Calu3 (cell line): ENCODE results near the gene RUFY1. TPM values are rescaled to one million over a fixed set of nuclear protein-coding genes. Genes with fewer than 3 reads are reported as not detected.
"Not testable (repeated sequence)": the region's sequence is repeated elsewhere in the genome, so short reads cannot be mapped to it uniquely, and the experiment has no call there.

Source experiments
- BruUV-seq: library from RNA; stranded (reverse); fragments of 400-500 nt; replicated peaks from 2 replicates; lab custom pipeline; 2021; lab: Mats Ljungman, UMichigan
- CTCF ChIA-PET: fragments of 300-600 bp; sonication (Branson Sonifier 250); formaldehyde crosslinking; loops from one replicate; lab custom pipeline; 2022; ENCODE audit warnings: antibody characterized with exemption; lab: Charles Lee
- DNase-seq: peaks from one replicate; pipeline ENCODE4 v3.0.0; 2022
- H3K27ac Mint-ChIP-seq: one replicate; pipeline ENCODE4 v1.8.0; 2022; ENCODE audit warnings: mixed read lengths; ENCODE audit not compliant: unreplicated experiment
- H3K27me3 Mint-ChIP-seq: one replicate; pipeline ENCODE4 v1.8.0; 2022; ENCODE audit warnings: mixed read lengths; ENCODE audit not compliant: unreplicated experiment
- H3K36me3 Mint-ChIP-seq: one replicate; pipeline ENCODE4 v1.8.0; 2022; ENCODE audit warnings: mild to moderate bottlenecking, moderate library complexity, mixed read lengths; ENCODE audit not compliant: insufficient read depth, unreplicated experiment
- H3K4me1 Mint-ChIP-seq: one replicate; pipeline ENCODE4 v1.8.0; 2022; ENCODE audit warnings: mild to moderate bottlenecking, low read depth, mixed read lengths; ENCODE audit not compliant: unreplicated experiment
- H3K4me3 Mint-ChIP-seq: one replicate; pipeline ENCODE4 v1.8.0; 2022; ENCODE audit warnings: mild to moderate bottlenecking, low read depth, moderate library complexity, mixed read lengths; ENCODE audit not compliant: unreplicated experiment
- H3K9me3 Mint-ChIP-seq: one replicate; pipeline ENCODE4 v1.8.0; 2022; ENCODE audit warnings: low read depth, mixed read lengths; ENCODE audit not compliant: unreplicated experiment
- intact Hi-C: fragments of 100-400 bp; cut with micrococcal nuclease; formaldehyde crosslinking; loops from one replicate; pipeline ENCODE4 v1.10.0; 2022; ENCODE audit not compliant: unreplicated experiment
- total RNA-seq: library from RNA; stranded (reverse); gene quantifications from 2 replicates; pipeline ENCODE4 v1.2.3, GENCODE V29; 2022
- TF ChIP-seq, protein P1 (sequence below): fragments of 200-600 bp; IDR thresholded peaks from one replicate; pipeline ENCODE4 v1.8.0; 2022; ENCODE audit warnings: antibody characterized with exemption; ENCODE audit not compliant: unreplicated experiment

RUFY1 gene
- total RNA-seq, 1 experiment from 2014 or later = 41.5 TPM

DNA sequence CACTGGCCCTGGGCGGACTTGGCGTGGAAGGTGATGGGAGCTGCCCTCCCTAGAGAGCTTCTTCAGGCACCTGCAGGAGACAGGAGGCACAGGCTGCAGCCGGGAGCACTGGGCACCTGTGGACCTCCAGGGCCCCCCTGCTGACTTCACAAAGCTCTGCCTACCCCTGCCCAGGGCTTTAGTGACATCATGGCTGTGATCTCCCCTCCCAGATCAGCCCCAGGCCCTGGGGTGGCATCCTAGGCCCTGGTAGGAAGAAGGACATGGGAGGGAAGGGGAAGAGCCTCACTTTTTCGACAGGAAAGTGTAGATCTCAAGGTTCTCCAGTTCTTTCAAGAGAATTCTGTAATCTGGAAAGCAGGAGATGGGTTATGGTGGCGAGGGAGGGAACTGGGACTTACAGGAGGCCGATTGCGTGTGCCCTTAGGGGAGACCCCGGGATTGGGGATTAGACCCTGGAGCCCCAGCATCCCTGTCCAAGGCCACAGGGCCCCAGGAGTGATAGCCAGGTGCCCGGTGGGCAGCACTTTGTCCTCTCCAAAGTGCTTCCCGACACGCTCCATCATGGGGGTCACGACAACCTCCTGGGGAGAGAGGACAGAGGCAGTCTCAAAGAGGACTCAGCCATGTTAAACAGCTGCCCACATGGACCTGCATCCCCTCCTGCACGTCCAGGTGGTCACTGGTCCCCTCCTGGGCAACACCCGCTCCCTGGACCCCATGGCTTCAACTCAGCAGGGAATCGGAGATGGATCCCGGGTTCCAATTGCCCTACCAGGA lies 93.0 kb downstream of the RUFY1 start:
- H3K36me3 Mint-ChIP-seq, H3K4me1 Mint-ChIP-seq, H3K4me3 Mint-ChIP-seq, H3K27ac Mint-ChIP-seq, H3K9me3 Mint-ChIP-seq, BruUV-seq, DNase-seq, intact Hi-C loops: not testable (repeated sequence)
- peaks cover 46% of the 10 kb centered on the region for H3K27me3 Mint-ChIP-seq
- CTCF ChIA-PET = interaction anchor here (0.6 kb wide), 1 partner anchor 146 kb away, joined by 4 read pairs; no protein-coding TSS in a partner anchor

DNA sequence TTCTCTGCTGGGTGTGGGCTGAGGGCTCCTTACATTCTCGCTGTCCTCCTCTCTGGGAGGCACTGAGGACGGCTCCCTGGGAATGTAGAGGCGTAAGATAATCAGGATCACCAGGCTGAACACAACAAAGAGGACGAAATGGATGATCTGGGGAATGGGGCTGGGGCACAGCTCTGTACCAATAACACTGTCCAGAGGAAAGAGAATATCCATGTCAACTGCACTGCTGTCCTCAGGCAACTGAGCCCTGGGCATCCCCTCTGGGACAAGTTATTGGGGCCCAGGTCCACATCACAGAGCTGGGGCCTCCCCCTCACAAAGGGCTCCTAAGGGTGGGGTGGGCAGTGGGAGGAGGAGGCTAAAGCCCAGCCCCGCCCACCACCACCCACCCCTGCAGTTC lies 94.4 kb downstream of the RUFY1 start:
- intact Hi-C loops, CTCF ChIA-PET, DNase-seq, BruUV-seq, H3K4me3 Mint-ChIP-seq, H3K27ac Mint-ChIP-seq, H3K4me1 Mint-ChIP-seq, H3K9me3 Mint-ChIP-seq, H3K36me3 Mint-ChIP-seq: not testable (repeated sequence)
- peaks cover 46% of the 10 kb centered on the region for H3K27me3 Mint-ChIP-seq

DNA sequence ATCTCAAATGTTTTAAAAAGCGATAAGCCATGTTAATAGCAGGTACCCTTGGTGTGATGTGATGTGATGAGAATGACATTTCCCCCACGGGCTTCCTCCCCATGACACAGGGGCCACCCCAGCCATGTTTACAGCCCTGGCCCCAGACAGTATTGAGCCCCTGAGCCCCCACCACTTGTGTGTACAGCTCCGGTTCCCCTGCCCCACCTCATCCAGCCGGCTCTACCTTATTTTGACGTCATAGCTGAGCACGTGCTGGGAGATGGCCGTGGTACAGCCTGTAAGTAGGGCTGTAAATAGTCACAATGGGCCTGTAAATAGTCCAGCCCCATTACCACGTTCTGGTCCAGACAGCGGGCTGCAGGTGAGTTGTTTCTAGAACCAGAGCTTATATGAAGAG lies 98.1 kb downstream of the RUFY1 start:
- Mint-ChIP-seq H3K4me1 (no peaks in the 10 kb centered on the region), H3K36me3 (no peaks in the 10 kb centered on the region), H3K9me3 (no peaks in the 10 kb centered on the region), H3K4me3 (no peak overlapping the region), H3K27me3 (peaks cover 45% of the 10 kb centered on the region), H3K27ac (no peak overlapping the region)
- TF ChIP-seq, protein P1, sequence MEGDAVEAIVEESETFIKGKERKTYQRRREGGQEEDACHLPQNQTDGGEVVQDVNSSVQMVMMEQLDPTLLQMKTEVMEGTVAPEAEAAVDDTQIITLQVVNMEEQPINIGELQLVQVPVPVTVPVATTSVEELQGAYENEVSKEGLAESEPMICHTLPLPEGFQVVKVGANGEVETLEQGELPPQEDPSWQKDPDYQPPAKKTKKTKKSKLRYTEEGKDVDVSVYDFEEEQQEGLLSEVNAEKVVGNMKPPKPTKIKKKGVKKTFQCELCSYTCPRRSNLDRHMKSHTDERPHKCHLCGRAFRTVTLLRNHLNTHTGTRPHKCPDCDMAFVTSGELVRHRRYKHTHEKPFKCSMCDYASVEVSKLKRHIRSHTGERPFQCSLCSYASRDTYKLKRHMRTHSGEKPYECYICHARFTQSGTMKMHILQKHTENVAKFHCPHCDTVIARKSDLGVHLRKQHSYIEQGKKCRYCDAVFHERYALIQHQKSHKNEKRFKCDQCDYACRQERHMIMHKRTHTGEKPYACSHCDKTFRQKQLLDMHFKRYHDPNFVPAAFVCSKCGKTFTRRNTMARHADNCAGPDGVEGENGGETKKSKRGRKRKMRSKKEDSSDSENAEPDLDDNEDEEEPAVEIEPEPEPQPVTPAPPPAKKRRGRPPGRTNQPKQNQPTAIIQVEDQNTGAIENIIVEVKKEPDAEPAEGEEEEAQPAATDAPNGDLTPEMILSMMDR = no peak
- BruUV-seq = no TSS peak
- CTCF ChIA-PET = no interaction called here
- no peak for DNase-seq
- intact Hi-C loops = no loop called here

DNA sequence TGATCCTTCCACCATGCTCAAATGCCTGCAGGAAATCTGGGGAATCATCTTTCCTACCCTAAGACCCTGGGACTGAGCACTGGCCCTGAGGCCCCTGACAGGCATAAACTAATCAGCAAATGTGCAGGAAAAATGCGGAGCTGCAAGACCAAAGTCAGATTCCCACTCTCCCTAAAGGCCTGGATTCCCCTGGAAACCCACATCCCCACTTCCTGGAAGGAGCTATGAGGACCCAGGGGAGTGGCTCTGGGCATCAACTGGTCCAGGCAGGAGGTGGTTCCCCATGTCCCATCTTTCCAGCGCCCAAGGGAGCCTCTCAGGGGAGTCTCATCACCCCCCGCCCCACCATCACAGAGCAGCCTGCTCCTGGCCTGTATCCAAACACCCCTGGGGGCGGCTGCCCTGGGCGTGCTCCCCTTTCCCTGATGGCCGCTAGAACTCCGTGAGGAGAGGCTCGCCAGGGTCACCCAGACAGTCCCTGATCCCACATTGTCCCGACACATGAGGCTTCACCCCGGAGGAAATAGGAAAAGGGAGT lies 98.9 kb downstream of the RUFY1 start:
- DNase-seq, H3K4me3 Mint-ChIP-seq, H3K27ac Mint-ChIP-seq, H3K9me3 Mint-ChIP-seq, H3K36me3 Mint-ChIP-seq, H3K4me1 Mint-ChIP-seq, intact Hi-C loops, BruUV-seq: not testable (repeated sequence)
- peaks cover 42% of the 10 kb centered on the region for H3K27me3 Mint-ChIP-seq
- CTCF ChIA-PET = interaction anchor here (0.7 kb wide), 1 partner anchor 21 kb away, joined by 3 read pairs; no protein-coding TSS in a partner anchor

DNA sequence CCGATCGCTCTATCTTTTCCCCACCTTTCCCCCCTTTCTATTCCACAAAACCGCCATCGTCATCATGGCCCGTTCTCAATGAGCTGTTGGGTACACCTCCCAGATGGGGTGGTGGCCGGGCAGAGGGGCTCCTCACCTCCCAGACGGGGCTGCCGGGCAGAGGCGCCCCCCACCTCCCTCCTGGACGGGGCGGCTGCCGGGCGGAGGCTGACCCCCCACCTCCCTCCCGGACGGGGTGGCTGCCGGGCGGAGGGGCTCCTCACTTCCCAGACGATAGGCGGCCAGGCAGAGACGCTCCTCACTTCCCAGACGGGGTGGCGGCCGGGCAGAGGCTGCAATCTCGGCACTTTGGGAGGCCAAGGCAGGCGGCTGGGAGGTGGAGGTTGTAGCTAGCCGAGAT lies 99.9 kb downstream of the RUFY1 start:
- H3K27ac Mint-ChIP-seq, H3K36me3 Mint-ChIP-seq, H3K4me1 Mint-ChIP-seq, BruUV-seq, DNase-seq, intact Hi-C loops, H3K9me3 Mint-ChIP-seq, H3K4me3 Mint-ChIP-seq: not testable (repeated sequence)
- CTCF ChIA-PET = interaction anchor here (0.6 kb wide), 1 partner anchor 116 kb away, joined by 5 read pairs; no protein-coding TSS in a partner anchor
- H3K27me3 Mint-ChIP-seq = peaks cover 32% of the 10 kb centered on the region

DNA sequence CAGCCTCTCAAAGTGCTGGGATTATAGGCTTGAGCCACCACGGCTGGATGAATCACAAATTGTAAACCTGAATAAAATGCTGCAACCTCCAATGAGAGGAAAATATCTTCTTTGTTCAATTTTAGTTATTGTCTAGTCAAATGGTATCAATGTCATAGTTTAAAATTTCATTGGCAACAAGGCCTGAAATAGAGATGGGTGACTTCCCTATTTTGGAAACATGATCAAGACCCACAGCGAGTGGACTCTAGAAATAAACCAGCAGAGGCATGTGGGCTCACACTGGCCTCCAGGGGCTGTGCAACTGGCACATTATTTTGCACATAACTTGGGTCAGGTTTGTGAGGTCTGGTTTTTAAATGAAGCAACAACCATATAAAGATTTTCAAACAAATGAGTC lies 102.8 kb downstream of the RUFY1 start:
- BruUV-seq, H3K4me3 Mint-ChIP-seq, CTCF ChIA-PET, H3K27ac Mint-ChIP-seq, H3K9me3 Mint-ChIP-seq, H3K4me1 Mint-ChIP-seq, intact Hi-C loops, H3K36me3 Mint-ChIP-seq, DNase-seq: not testable (repeated sequence)
- H3K27me3 Mint-ChIP-seq = peaks cover 12% of the 10 kb centered on the region

DNA sequence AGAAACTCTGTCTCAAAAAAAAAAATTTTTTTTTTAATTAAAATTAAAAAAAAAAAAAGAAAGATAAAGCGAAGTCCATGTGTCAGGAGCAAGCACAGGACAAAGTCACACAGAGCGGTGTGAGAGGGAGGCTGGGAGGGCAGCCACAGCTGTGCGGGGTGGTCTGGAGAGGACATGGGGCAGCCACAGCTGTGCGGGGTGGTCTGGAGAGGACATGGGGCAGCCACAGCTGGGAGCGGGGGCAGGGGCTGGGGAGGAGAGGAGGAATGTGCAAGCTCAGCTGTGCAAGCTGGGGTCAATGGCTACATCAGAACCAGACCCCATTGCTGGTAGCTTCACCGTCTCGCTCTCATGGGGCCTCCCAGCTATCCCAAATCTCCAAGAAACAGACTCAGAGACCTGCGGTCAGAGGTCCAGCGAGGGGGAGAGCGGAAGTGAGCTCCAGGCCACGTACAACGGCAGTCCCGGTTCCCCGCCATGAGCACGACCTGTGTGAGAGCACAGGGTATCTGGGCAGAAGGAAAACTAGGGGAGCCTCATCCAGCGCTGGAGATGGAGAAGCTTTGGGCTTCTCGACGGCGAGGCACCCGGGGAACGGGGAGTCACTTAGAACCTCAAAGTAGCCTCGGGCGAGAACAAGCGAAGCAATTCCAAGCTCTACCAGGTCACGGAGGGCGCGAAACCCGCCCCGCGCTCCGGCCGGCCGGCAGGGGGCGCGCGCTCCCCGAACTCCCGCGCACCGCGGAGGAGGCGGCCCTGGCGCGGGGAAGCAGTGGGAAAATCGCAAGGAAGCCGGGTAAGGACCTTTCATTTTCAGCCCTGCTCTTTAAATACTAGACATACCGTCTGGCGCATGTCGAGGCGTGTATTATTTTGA lies 107.2 kb downstream of the RUFY1 start:
- intact Hi-C loops, H3K9me3 Mint-ChIP-seq, DNase-seq, CTCF ChIA-PET, H3K4me1 Mint-ChIP-seq, H3K4me3 Mint-ChIP-seq, BruUV-seq, H3K27me3 Mint-ChIP-seq, H3K36me3 Mint-ChIP-seq, H3K27ac Mint-ChIP-seq: not testable (repeated sequence)

DNA sequence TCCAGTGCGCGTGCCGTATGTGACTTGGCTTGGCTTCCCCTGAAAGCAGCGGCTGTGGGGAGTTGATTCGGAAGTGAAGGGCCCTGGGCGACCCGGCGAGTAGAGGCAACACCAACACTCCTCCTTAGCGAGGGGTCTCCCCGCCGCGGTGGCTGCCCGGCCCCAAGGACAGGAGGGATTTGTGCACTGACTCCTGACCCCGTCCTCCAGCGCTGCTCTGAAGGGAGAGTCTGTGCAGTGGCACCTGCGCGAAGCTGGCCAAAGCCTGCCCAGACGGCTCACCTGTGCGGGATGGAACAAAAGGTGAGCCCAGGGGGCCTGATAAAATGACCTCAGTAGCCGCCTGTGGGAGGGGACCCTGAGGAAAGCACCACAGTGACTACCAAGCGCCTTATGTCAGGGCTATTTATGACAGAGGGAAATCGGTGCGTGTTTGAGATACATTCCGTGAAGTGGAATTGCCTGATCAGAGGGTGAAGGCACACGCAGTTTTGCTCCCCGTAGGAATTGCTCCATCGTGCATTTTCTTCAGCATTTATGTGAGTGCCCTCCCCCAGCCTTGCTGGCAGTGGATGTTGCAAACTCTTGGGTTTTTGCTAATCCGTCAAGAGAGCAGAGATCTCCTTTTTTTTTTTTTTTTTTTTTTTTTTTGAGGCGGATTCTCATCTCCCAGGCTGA lies 108.0 kb downstream of the RUFY1 start:
- H3K36me3 Mint-ChIP-seq, H3K4me1 Mint-ChIP-seq, H3K9me3 Mint-ChIP-seq, H3K27ac Mint-ChIP-seq, CTCF ChIA-PET, intact Hi-C loops, DNase-seq, H3K27me3 Mint-ChIP-seq: not testable (repeated sequence)
- TSS peak; percentile 89 for BruUV-seq
- peak overlapping the region; percentile 72 for H3K4me3 Mint-ChIP-seq
